ENCODE data around the gene PTPRJ. TPM values are rescaled to one million over a fixed set of nuclear protein-coding genes. Genes with fewer than 3 reads are reported as not detected.

The PTPRJ gene
- total RNA-seq, 1 donor from 2014 or later: 7.3 TPM

- DNase-seq (ENCODE audit: low read depth, low spot score): no peak
These were observed 83.1 kb downstream of the PTPRJ start for GRCh38 chr11:48063424-48063978.

GRCh38 chr11:48064306-48064705, 83.9 kb downstream of the PTPRJ start:
- DNase-seq (ENCODE audit: low read depth, low spot score): no peak

- DNase-seq (ENCODE audit: low read depth, low spot score): no peak
These were observed 86.8 kb downstream of the PTPRJ start for GRCh38 chr11:48066881-48067800.

GRCh38 chr11:48073031-48073861, 92.9 kb downstream of the PTPRJ start:
- no peak for DNase-seq (ENCODE audit: low read depth, low spot score)

GRCh38 chr11:48074425-48075181, 94.2 kb downstream of the PTPRJ start:
- DNase-seq (ENCODE audit: low read depth, low spot score): no peak

GRCh38 chr11:48075637-48076036, 95.3 kb downstream of the PTPRJ start:
- no peak for DNase-seq (ENCODE audit: low read depth, low spot score)

GRCh38 chr11:48077251-48077650, 96.9 kb downstream of the PTPRJ start:
- DNase-seq (ENCODE audit: low read depth, low spot score): no peak

GRCh38 chr11:48078689-48079088, 98.3 kb downstream of the PTPRJ start:
- no peak for DNase-seq (ENCODE audit: low read depth, low spot score)

- no peak for DNase-seq (ENCODE audit: low read depth, low spot score)
These were observed 99.2 kb downstream of the PTPRJ start for GRCh38 chr11:48079596-48079995.

GRCh38 chr11:48080301-48080861, 100.0 kb downstream of the PTPRJ start:
- no peak for DNase-seq (ENCODE audit: low read depth, low spot score)

GRCh38 chr11:48081151-48082010, 101.0 kb downstream of the PTPRJ start:
- DNase-seq (ENCODE audit: low read depth, low spot score): peak; percentile 53

GRCh38 chr11:48082771-48083170, 102.4 kb downstream of the PTPRJ start:
- no peak for DNase-seq (ENCODE audit: low read depth, low spot score)

GRCh38 chr11:48083421-48083820, 103.1 kb downstream of the PTPRJ start:
- DNase-seq (ENCODE audit: low read depth, low spot score): no peak

- no peak for DNase-seq (ENCODE audit: low read depth, low spot score)
These were observed 105.3 kb downstream of the PTPRJ start for GRCh38 chr11:48085688-48086087.

GRCh38 chr11:48087422-48087821, 107.1 kb downstream of the PTPRJ start:
- DNase-seq (ENCODE audit: low read depth, low spot score): no peak

GRCh38 chr11:48087974-48088681, 107.8 kb downstream of the PTPRJ start:
- no peak for DNase-seq (ENCODE audit: low read depth, low spot score)

GRCh38 chr11:48088682-48089050, 108.3 kb downstream of the PTPRJ start:
- DNase-seq (ENCODE audit: low read depth, low spot score): no peak

GRCh38 chr11:48090174-48090573, 109.8 kb downstream of the PTPRJ start:
- DNase-seq (ENCODE audit: low read depth, low spot score): no peak

GRCh38 chr11:48091426-48092102, 111.2 kb downstream of the PTPRJ start:
- DNase-seq (ENCODE audit: low read depth, low spot score): no peak

Data from pulmonary artery endothelial cell (primary cell).